HG03103 (cell line): Measurements from ENCODE around the gene DTL.
"Not testable (repeated sequence)": the region's sequence is repeated elsewhere in the genome, so short reads cannot be mapped to it uniquely, and the experiment has no call there.

ENCODE experiments used
- ATAC-seq: cut with Tn5 transposase; IDR thresholded peaks from one replicate; pipeline ENCODE4 v1.9.1; 2021; ENCODE audit warnings: low read depth; ENCODE audit not compliant: unreplicated experiment

The DTL gene, protein sequence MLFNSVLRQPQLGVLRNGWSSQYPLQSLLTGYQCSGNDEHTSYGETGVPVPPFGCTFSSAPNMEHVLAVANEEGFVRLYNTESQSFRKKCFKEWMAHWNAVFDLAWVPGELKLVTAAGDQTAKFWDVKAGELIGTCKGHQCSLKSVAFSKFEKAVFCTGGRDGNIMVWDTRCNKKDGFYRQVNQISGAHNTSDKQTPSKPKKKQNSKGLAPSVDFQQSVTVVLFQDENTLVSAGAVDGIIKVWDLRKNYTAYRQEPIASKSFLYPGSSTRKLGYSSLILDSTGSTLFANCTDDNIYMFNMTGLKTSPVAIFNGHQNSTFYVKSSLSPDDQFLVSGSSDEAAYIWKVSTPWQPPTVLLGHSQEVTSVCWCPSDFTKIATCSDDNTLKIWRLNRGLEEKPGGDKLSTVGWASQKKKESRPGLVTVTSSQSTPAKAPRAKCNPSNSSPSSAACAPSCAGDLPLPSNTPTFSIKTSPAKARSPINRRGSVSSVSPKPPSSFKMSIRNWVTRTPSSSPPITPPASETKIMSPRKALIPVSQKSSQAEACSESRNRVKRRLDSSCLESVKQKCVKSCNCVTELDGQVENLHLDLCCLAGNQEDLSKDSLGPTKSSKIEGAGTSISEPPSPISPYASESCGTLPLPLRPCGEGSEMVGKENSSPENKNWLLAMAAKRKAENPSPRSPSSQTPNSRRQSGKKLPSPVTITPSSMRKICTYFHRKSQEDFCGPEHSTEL

DNA sequence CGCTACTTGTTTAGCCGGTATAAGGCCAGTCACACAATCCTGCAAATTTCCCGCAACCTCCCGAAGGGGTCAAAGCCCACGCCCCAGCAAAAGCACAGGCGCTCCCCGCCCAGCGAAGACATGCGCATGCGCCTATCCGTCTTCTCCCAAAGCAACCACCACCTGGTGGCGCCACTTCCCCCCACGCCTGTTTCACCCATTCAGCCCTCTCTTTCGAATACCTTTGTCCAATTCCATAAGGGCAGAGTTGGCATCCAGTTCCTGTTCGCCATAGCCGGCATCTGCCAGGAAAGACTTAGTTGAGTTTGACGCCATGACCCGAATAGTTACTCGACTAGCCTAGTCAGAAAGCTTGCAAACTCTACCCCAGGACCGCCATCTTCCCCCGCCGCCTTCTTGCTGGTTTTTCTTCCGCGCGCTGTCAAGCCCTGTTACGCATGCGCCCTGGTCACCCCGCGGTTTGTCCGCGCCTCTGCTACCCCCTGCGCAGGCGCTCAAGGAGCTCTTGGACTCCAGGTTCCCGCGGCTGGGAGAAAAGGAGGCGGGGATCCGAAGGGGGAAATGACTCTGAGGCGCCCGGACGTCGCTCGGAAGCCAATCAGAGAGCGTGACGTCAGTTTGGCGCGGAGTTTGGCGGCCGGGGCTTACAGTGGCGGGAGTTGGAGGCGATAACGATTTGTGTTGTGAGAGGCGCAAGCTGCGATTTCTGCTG is at the start of gene DTL, which contains the start of gene INTS7:
DTL (plus strand) TSS at position 626 of the 712 bp plus-strand sequence. CDS start 143 bp downstream, outside the sequence.
INTS7 (minus strand) TSS at position 435 of the 712 bp plus-strand sequence; CDS start at position 315, 120 bp downstream.
- peak; percentile 63 for ATAC-seq

DNA sequence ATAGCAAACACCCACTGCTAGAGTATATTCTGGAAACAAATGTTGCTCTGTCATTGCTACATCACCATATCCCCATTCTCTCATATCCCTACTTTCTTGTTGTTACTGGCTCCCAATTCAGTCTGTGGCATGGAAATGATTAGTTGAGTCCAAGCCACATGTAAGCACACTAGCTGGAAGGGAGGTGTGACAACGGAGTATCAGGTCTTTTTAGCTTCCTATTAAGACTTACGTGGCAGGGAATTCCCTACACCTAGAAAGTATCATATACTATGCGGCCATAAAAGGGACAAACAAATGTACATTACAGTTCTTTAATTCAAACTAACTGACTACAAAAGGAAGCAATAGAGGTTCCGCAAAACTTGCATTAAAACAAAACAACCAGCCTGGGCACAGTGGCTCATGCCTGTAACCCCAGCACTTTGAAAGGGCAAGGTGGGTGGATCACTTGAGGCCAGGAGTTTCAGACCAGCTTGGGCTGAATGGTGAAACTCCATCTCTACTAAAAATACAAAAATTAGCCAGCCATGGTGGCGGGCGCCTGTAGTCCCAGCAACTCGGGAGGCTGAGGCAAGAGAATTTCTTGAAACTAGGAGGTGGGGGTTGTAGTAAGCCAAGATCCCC is 48.8 kb upstream of the DTL start:
- ATAC-seq, result no peak

DNA sequence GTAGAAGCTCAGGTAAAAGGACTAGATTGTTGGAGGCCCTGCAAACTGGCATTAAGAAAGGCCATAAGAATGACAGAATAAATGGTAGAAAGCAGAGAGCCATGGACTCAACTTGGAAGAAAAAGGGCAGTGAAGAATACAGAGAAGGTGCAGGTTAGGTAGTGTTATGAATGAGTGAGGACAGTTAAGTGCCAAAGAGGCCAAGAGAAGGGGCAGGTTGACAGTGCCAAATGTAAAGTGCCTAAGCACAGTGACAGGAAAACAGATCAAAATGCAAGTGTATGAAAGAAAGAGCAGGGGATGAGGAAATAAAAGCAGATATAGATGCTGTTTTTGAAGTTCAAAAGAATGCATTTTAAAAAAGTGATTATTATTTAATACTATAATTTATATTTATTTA is 43.9 kb upstream of the DTL start:
- no peak for ATAC-seq

DNA sequence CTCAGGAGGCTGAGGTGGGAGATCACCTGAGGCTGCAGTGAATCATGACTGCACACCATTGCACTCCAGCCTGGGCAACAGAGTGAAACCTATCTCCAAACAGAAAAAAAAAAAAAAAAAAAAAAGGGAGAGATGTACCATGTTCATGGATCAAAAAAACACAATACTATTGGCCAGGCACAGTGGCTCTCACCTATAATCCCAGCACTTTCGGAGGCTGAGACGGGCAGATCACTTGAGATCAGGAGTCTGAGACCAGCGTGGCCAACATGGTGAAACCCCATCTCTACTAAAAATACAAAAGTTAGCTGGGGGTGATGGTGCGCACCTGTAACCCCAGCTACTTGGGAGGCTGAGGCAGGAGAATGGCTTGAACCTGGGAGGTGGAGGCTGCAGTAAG is 38.1 kb upstream of the DTL start:
- ATAC-seq, result not testable (repeated sequence)

DNA sequence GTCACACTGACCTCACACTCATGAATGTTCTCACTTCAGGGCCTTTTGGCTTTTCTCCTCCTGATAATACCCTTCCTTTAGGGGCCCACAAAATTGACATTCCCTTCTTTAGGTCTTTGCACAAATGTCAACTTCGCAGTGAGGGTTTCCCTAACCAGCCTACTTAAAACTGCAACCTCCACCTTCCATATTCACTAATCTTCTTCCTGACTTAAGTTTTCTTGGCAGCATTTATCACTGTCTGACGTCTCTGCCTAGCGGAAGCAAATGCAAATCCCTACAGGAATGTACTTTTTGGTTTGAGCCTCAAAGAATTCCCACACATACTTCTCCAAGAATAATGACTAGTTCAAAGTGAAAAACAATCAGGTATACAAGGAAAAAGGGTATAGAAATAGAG is 33.0 kb upstream of the DTL start:
- no peak for ATAC-seq

DNA sequence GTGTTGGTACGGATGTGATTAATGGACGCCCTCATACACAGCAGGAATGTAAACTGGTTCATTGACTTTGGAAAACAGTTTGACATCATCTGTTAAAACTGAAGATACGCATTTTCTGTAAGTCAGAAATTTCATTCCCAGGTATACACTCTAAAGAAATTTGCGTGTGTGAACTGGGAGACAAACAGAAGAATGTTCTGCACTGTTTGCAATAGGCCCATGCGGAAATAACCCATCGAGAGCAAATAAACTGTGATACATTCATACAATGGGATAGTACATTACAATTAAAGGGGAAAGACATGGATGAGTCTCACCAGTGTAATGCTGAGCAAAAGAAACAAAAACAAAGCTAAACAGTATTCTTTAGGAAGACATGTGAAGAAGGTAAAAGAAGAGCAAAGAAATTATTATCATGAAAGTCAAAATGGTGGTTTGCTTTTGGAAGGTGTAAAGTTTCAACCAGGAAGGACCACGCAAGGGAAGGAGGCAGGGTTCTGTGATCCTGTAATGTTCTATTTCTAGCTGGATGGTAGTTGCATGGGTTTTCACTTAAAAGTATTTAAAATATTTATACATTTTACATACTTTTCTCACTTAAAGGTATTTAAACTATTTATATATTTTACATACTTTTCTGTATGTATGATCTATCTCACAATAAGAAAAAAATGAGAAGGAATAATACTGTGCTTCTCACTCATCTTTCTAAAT is 30.5 kb upstream of the DTL start:
- no peak for ATAC-seq

DNA sequence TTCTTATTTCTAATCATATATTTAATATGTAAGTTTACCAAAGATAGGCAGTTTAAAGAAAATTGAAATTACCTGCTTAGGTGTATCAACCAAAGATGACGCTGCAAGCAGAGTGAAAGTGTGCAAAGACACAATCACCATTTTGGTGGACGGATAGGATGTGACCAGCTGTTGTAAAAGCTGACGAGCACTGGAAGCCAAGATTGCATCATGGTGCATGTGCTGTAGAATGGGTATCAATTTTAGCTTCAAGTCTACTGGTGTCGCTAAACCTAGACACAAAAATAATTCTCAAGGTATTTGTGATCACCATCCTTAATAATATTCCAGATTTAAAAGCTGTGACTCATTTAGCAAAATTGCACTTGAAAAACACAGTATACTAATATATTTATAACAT is 28.4 kb upstream of the DTL start:
- ATAC-seq, result no peak

DNA sequence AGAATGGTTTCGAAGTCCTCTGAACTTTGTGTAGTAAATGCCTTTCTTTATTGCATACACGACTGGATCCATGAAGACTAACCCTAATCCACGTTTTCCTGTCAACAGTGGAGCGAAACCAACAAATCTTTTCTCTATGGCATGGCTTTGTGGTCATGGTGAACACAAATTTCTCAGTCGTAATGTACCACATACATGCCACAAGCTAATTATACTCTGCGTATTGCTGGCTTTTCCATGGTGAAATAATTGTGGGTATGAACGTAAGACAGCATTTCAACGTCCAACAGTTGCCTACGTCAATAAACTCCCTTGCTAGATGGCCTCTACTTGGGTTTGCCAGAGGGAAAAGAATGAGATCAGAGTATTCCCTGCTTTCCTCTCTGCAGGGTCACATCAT is 27.7 kb upstream of the DTL start:
- no peak for ATAC-seq

DNA sequence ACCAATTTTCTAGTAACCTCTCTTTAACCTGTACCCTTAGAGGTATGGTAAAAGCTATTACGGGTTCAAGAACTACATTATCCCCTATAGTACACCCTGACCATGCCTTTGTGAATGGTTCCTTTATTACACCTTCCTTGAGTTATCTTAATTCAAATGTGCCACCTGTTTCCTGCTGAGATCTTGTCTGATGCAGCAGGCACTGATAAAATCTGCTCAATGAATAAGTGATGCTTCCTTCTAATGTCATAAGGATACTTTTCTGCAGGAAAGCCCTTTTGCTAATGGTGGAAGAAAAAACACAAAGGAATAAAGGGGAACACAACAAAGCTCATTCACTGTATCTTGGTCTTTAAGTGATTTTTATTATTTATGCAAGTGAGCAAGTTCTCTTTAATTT is 26.0 kb upstream of the DTL start:
- ATAC-seq, result no peak

DNA sequence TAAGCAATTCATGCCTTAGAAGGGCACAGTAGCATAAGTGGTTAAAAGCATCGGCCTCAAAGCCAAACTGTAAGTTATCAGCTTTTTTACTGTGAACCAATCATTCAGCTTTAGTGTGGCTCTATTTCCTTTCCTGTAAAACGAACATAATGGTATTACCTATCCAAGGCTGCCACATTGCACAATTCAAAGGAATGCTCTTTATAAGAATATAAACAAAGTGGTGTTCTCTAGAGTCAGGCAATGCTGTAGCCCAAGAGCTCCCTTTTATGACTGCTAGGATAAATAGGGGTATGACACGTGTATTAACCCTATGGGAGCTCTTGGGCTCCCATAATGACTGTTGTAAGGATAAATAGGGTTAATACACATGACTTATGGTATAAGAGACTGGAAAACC is 25.5 kb upstream of the DTL start:
- no peak for ATAC-seq

DNA sequence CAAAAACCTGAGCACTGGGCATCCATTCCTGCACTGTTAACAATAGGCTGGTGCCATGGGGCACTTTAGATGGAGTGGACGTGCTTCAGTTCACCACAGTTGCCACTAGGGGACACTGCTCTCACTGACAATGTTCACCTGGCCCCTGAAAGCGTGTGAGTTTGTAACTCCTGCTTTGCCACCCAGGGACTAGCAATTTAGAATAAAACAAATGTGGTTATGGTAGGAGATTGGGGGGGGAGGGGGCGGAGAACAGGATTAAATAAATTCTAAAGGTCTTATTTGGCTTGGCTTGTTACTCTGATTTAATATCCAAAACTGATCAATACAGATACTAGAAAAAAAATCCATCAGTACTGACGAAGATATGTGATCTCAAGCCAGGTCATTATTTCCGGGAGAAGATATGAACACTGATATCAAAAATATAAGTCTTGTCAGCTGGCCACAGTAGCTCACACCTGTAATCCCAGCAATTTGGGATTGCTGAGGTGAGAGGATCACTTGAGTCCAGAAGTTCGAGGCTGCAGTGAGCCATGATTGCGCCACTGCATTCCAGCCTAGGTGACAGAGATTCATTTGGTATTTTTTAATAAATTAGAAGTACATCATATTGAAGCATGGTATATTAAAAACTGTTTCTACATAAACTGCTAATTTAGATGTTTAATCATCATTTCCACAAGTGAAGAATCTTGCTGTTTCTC is 23.4 kb upstream of the DTL start:
- ATAC-seq, result peak; percentile 91

DNA sequence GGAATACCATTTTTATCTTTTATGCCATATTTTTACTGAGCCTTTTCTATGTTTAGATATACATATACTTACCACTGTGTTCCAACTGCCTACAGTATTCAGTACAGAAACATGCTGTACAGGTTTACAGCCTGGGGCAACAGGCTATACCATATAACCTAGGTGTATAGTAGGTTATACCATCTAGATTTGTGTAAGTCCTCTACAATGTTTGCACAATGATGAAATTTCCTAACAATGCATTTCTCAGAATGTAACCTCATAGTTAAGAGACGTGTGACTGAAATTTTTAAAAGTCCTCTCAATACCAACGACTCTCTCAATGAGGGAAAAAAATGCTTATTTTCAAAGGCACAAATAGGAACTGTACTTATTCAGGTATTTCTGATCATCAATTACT is 21.9 kb upstream of the DTL start:
- ATAC-seq, result no peak

DNA sequence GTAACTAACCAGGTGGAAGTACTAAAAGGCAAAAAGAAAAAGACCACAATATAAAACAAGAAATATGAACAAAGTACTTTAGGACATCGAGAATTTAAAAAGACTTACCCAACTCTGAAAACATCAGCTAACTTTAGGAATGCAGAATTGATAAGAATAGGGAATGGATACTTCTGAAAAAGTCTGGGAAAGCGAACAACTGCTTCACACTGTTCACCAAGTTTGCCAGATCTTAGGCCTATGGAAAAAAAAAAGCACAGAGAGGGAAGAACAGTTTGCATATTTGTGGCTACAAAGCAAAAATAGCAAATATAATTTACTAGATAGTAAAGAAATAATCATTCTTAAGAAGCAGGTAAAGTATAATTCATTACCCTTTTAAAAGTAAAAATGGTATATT is 14.6 kb upstream of the DTL start:
- ATAC-seq, result no peak

DNA sequence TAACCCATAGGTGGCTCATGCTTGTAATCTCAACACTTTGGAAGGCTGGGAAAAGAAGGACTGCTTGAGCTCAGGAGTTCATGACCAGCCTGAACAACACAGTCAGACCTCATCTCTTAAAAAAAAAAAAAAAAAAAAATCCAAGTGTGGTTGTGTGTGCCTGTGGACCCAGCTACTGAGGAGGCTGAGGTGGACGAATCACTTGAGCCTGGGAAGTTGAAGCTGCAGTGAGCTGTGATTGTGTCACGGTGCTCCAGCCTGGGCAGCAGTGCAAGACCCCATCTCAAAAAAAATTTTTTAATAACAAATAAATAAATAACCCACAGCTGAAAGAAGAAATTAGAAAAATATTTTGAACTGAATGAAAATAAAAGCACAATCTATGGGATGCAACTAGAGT is 14.0 kb upstream of the DTL start:
- ATAC-seq, result no peak

DNA sequence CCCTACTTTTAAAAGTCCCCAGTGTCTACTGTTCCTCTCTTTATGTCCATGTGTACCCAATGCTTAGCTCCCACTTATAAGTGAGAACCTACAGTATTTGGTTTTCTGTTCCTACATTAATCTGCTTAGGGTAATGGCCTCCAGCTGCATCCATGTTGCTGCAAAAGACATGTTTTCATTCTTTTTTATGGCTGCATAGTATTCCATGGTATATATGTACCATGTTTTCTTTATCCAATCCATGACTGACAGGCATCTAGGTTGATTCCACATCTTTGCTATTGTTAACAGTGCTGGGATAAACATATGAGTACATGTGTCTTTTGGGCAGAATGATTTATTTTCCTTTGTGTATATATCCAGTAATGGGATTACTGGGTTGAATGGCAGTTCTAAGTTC is 12.6 kb upstream of the DTL start:
- not testable (repeated sequence) for ATAC-seq

DNA sequence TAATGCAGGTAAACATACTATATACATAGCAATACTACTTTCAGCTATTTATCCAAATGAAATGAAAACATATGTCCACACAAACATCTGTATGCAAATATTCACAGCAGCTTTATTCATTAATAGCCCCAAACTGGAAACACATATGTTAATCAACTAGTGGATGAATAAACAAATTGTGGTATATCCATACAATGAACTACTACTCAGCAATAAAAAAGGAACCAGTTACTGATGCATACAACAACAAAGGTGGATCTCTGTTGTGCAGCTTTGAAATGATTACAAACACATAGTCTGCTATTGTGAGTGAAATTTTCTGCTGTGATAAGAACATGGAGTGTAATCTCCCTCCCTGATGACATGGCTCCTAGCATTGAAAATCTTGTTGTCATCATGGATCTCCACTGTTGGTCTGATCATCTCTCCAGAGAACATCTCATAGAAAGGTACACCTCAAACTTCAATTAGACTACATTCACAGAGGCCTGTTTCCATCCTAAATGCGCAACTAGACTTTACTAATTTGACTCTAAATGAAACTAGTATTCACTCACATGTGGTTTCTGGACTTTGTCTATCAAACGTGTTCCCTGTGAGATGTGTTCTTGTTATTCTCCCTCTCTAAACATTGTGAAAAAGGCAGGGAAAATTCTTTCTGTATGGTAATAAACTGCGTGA is 10.9 kb upstream of the DTL start:
- ATAC-seq, result no peak

DNA sequence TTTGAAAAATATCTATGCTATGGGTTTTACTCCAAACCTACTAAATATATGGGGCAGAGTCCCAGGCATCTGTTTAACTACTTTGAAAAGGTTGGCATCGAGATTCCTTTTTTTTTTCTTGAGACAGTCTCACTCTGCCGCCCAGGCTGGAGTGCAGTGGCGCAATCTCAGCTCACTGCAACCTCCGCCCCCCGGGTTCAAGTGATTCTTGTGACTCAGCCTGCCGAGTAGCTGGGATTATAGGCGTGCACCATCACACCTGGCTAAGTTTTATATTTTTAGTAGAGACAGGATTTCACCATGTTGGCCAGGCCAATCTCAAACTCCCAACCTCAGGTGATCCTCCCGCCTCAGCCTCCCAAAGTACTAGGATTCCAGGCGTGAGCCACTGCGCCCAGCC is 7.8 kb upstream of the DTL start:
- not testable (repeated sequence) for ATAC-seq

DNA sequence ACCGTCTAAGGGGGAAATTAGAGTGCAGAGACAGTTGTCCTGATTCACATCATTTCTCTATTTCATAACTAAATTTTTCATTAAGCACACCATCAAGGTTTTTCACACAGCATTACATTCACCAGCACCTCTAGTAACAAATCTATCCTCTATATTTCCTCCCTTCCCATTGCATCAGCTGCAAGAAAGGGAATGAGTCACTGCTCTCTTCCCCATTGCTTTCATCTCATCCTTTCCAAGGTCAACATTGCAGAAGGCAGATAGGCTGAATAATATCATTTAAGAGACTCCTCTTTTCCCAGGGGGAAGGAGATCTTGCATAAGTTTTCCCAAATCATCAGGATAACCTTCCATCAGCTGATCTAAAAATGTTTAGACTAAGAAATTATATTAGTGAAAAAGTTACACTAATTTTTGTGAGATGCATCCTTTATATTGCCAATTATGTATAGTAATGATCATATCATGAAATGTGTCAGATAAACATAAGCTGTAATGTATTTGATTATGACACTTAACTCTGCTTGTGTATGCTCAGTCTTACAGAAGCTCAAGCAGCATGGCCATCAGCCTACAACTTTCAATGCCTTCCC is 4.5 kb upstream of the DTL start:
- ATAC-seq, result no peak
